DND-41 (cell line): ENCODE results near the gene SLC12A4.

Experiments used
- ATAC-seq: fragments of 200-7000 bp; cut with Tn5 transposase; 3 replicates; pipeline ENCODE4 v1.9.1; 2021; ENCODE audit warnings: low read depth; ENCODE audit not compliant: insufficient read depth
- DNase-seq: peaks from one replicate; pipeline ENCODE4 v3.0.0-alpha.2; 2020
- H2AFZ ChIP-seq: 2 replicates; pipeline ENCODE4 v1.6.0; 2012; ENCODE audit warnings: low read depth, low read length
- H3K27ac ChIP-seq: 2 replicates; pipeline ENCODE4 v1.5.1; 2012; ENCODE audit warnings: low read length, inconsistent platforms
- H3K27me3 ChIP-seq: fragments of 200-600 bp; sonication (generic); 2 replicates; pipeline ENCODE4 v1.6.0; 2012; ENCODE audit warnings: low read length, mild to moderate bottlenecking, inconsistent platforms; ENCODE audit not compliant: insufficient read depth, poor library complexity
- H3K36me3 ChIP-seq: 2 replicates; pipeline ENCODE4 v1.5.1; 2012; ENCODE audit warnings: low read length, inconsistent platforms; ENCODE audit not compliant: insufficient read depth
- H3K4me1 ChIP-seq: 2 replicates; pipeline ENCODE4 v1.5.1; 2012; ENCODE audit warnings: mild to moderate bottlenecking, low read length; ENCODE audit not compliant: insufficient read depth
- H3K4me2 ChIP-seq: 2 replicates; pipeline ENCODE4 v1.6.0; 2012; ENCODE audit warnings: mild to moderate bottlenecking, moderate library complexity, low read length, inconsistent platforms; ENCODE audit not compliant: insufficient read depth
- H3K4me3 ChIP-seq, 2 experiments: fragments of 200-600 bp in 1 of 2; shearing (Covaris generic) in 1 of 2; 2 replicates each; pipeline ENCODE4 v1.5.1; 2012 to 2016; ENCODE audit warnings: inconsistent platforms in 2 of 2, low read length in 2 of 2, mild to moderate bottlenecking in 2 of 2, low read depth in 1 of 2, moderate library complexity in 1 of 2
- H3K79me2 ChIP-seq: 2 replicates; pipeline ENCODE4 v1.6.0; 2012; ENCODE audit warnings: low read length, inconsistent platforms; ENCODE audit not compliant: insufficient read depth
- H3K9ac ChIP-seq: 2 replicates; pipeline ENCODE4 v1.6.0; 2012; ENCODE audit warnings: low read depth, mild to moderate bottlenecking, inconsistent platforms, low read length, moderate library complexity
- H3K9me3 ChIP-seq: 2 replicates; pipeline ENCODE4 v1.5.1; 2012; ENCODE audit warnings: low read length, moderate library complexity, mild to moderate bottlenecking, inconsistent platforms; ENCODE audit not compliant: insufficient read depth, severe bottlenecking
- H4K20me1 ChIP-seq: 2 replicates; pipeline ENCODE4 v1.6.0; 2012; ENCODE audit warnings: low read length; ENCODE audit not compliant: insufficient read depth
- EZH2 ChIP-seq: IDR thresholded peaks from 3 replicates; pipeline ENCODE4 v1.6.1; 2012; ENCODE audit warnings: borderline replicate concordance, low read depth, mild to moderate bottlenecking, moderate library complexity, low read length, inconsistent platforms; ENCODE audit not compliant: severe bottlenecking
- TF ChIP-seq, protein P1 (sequence below): IDR thresholded peaks from 2 replicates; pipeline ENCODE4 v1.5.1; 2012; ENCODE audit warnings: borderline replicate concordance, low read length, moderate library complexity, mild to moderate bottlenecking; ENCODE audit not compliant: poor library complexity, severe bottlenecking; ENCODE audit errors: extremely low read depth

The SLC12A4 gene

DNA sequence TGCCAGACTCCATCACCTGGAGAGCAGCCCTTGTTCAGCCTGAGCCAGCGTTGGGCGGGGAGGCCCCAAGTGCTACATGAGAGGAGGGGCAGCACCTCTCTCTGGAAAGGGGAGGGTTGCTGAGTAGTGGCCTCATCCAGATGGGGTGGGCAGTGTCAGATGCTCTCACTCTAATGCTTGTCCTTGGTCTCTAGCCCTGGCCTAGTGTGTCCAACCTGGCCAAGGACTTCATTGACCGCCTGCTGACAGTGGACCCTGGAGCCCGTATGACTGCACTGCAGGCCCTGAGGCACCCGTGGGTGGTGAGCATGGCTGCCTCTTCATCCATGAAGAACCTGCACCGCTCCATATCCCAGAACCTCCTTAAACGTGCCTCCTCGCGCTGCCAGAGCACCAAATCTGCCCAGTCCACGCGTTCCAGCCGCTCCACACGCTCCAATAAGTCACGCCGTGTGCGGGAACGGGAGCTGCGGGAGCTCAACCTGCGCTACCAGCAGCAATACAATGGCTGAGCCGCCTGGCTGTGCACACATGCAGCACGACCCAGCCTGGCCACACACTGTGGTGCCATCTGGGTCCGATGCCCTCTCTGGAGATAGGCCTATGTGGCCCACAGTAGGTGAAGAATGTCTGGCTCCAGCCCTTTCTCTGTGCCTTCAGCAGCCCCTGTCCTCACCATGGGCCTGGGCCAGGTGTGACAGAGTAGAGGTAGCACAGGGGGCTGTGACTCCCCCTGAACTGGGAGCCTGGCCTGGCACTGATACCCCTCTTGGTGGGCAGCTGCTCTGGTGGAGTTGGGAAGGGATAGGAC lies 41.1 kb downstream of the SLC12A4 start:
- Histone ChIP-seq H3K9ac (no peak overlapping the region), H3K9me3 (no peaks in the 10 kb centered on the region), H3K27ac (no peak overlapping the region), H3K4me1 (no peaks in the 10 kb centered on the region), H4K20me1 (peaks cover 25% of the 10 kb centered on the region), H3K27me3 (no peaks in the 10 kb centered on the region), H3K36me3 (peaks cover 64% of the 10 kb centered on the region), H3K79me2 (peaks cover 6% of the 10 kb centered on the region; the same call in 1 of the 2 replicates), H3K4me2 (no peak overlapping the region), H3K4me3 (no peak overlapping the region), H2AFZ (no peak overlapping the region)
- ATAC-seq (no peak), DNase-seq (no peak)
- TF ChIP-seq, protein P1, sequence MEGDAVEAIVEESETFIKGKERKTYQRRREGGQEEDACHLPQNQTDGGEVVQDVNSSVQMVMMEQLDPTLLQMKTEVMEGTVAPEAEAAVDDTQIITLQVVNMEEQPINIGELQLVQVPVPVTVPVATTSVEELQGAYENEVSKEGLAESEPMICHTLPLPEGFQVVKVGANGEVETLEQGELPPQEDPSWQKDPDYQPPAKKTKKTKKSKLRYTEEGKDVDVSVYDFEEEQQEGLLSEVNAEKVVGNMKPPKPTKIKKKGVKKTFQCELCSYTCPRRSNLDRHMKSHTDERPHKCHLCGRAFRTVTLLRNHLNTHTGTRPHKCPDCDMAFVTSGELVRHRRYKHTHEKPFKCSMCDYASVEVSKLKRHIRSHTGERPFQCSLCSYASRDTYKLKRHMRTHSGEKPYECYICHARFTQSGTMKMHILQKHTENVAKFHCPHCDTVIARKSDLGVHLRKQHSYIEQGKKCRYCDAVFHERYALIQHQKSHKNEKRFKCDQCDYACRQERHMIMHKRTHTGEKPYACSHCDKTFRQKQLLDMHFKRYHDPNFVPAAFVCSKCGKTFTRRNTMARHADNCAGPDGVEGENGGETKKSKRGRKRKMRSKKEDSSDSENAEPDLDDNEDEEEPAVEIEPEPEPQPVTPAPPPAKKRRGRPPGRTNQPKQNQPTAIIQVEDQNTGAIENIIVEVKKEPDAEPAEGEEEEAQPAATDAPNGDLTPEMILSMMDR, result no peak
- no peak for TF ChIP-seq EZH2

DNA sequence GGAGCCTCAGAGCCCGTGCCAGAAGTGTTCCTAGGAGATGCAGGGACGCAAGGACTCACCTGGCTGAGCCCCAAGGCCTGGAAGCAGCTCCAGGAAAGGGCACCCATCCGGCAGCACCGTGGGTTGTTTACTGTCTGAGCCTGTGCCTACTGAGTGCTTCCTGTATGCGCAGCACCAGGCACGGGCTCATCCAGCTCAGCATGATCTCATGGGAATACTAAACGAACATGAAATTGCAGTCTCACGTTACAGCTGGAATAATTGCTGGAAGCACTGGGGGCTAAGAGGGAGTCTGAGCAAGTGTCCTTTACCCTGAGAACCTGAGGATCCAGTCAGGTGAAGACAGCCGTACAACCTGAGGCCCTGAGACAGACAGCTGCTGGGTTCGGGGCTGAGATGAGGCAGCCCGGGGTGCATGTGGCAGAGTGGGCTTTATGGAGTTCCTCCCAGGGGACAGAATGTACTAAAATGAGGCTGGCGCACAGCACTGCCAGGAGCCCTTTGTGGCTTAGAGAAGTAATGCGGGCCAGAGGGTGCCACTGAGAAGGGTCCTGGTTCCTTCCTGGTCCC lies 42.2 kb downstream of the SLC12A4 start:
- peaks cover 6% of the 10 kb centered on the region; the same call in 1 of the 2 replicates for H3K79me2 ChIP-seq
- DNase-seq (no peak), ATAC-seq (peak; percentile 15; the same call in 1 of the 3 replicates)
- peaks cover 56% of the 10 kb centered on the region for H3K36me3 ChIP-seq
- H4K20me1 ChIP-seq, result peaks cover 27% of the 10 kb centered on the region
- H3K27me3 ChIP-seq, result no peaks in the 10 kb centered on the region
- no peak for TF ChIP-seq EZH2
- TF ChIP-seq, protein P1, result peak; percentile 40
- no peak overlapping the region for H3K27ac ChIP-seq
- no peak overlapping the region for H3K9ac ChIP-seq
- no peak overlapping the region for H2AFZ ChIP-seq
- no peak overlapping the region for H3K4me2 ChIP-seq
- no peaks in the 10 kb centered on the region for H3K4me1 ChIP-seq
- no peaks in the 10 kb centered on the region for H3K9me3 ChIP-seq
- H3K4me3 ChIP-seq, result no peak overlapping the region

DNA sequence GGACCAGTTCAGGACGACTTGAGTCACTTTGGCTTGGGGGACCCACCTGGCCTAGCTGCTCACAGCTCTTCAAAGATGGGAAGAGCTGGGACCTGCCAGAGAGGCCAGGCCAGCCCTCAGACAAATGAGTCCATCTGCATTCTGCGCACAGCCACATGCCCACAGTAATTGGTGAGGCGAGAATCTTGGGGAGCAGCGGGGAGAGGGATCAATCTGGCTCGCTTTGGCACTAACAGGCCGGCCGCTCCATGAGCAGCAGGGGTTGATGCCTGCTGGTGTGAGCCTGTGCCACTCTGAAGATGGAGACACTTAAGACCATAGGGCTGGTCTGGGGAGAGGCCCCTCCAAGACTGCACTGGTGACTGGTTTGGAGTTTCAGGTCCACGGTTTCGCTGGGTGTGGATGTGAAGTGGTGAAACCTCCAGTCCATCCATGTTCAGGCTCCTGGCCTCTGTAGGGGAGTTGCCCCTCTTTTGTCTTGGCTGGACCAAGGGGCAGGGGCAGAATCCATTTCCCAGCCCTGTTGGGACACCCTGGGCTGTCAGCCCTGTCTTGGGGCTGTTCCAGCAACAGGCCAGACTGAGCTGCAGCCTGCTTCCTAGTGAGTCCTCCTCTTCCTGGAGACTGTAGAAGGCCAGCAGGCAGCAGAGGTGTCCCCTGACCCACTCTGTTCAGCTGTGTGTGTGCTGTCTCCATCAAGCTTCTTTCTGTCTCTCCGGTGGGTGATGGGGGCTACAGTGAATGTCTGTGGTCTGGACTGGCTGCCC lies 44.1 kb downstream of the SLC12A4 start:
- ATAC-seq, result no peak
- Histone ChIP-seq H3K4me2 (no peak overlapping the region), H3K9ac (no peak overlapping the region)

More for the DNA sequence above, 44.1 kb downstream of the SLC12A4 start:
- H4K20me1 ChIP-seq, result peaks cover 37% of the 10 kb centered on the region
- peaks cover 47% of the 10 kb centered on the region for H3K36me3 ChIP-seq
- no peak for TF ChIP-seq EZH2
- TF ChIP-seq, protein P1, result no peak
- H3K4me3 ChIP-seq, result no peak overlapping the region
- no peaks in the 10 kb centered on the region for H3K4me1 ChIP-seq
- H3K27me3 ChIP-seq, result no peaks in the 10 kb centered on the region
- DNase-seq, result no peak
- H3K9me3 ChIP-seq, result no peaks in the 10 kb centered on the region
- no peak overlapping the region for H2AFZ ChIP-seq
- peaks cover 12% of the 10 kb centered on the region for H3K79me2 ChIP-seq
- no peak overlapping the region for H3K27ac ChIP-seq
